ENCODE data around the gene LAMA3.

DNA sequence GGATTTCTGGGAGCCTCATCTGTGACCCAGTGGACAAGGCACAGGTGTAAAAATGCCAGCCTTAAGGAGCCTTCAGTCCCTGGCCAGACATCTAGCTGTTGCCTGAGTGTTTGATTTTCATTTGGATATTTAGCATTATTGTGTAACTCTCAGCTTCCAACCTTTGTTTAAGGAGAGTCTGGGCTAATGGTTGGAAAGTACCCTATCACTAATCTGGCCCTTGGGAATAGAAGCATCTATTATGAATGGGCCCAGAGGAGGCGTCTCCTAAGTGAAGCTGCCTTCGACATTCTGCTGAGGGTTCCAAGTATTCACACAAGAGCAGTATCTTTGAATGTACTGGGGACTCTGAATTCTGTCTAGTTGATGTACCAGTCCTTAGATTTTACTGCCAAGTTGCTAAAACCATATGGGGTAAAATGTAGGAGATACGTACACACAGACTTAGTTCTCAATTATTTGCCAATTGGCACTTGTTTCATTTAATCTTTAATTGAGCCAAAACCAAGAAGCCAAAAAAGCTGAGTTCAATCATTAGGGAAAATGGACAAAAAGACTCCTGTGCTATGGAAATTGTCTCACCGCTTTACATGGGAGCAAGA is 19.3 kb upstream of the LAMA3 start:
- no peak for TF ChIP-seq EP300 (IDR thresholded peaks at IDR 0.05)
- TF ChIP-seq, protein P1, sequence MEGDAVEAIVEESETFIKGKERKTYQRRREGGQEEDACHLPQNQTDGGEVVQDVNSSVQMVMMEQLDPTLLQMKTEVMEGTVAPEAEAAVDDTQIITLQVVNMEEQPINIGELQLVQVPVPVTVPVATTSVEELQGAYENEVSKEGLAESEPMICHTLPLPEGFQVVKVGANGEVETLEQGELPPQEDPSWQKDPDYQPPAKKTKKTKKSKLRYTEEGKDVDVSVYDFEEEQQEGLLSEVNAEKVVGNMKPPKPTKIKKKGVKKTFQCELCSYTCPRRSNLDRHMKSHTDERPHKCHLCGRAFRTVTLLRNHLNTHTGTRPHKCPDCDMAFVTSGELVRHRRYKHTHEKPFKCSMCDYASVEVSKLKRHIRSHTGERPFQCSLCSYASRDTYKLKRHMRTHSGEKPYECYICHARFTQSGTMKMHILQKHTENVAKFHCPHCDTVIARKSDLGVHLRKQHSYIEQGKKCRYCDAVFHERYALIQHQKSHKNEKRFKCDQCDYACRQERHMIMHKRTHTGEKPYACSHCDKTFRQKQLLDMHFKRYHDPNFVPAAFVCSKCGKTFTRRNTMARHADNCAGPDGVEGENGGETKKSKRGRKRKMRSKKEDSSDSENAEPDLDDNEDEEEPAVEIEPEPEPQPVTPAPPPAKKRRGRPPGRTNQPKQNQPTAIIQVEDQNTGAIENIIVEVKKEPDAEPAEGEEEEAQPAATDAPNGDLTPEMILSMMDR (IDR thresholded peaks at IDR 0.05): no peak
- TF ChIP-seq POLR2A (IDR thresholded peaks at IDR 0.05): no peak
